Measurements from ENCODE around the gene PATJ.

Gene PATJ

DNA sequence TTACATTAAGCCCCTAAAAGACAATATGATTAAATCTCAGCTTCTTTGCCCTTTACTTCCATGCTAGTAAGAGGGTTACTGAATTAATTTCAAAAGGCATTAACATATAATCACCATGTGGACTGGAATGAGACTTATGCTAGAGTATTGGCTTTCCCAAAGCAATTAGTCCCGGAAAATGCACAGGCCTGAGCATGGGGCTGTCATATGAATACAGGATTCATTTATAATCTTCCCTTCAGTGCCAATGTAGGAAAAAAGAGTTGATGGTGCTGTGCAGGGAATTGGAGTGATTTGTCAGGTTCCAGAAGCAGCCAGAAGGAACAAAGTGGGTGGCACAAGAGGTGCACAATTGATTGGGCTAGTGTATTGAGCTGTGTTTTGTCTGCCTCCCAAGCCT, 253.4 kb downstream of the PATJ start:
- Histone ChIP-seq H3K27me3 (no peaks in the 10 kb centered on the region), H3K9me3 (no peaks in the 10 kb centered on the region), H3K36me3 (no peaks in the 10 kb centered on the region), H3K4me1 (ENCODE audit: control insufficient read depth in 1 of 2, insufficient read depth in 1 of 2, low read depth in 1 of 2, low read length in 1 of 2) (no peaks in the 10 kb centered on the region), H3K27ac (no peak overlapping the region), H3K4me3 (ENCODE audit: low read depth in 1 of 2, low read length in 1 of 2) (no peak overlapping the region)
- TF ChIP-seq, protein P1, sequence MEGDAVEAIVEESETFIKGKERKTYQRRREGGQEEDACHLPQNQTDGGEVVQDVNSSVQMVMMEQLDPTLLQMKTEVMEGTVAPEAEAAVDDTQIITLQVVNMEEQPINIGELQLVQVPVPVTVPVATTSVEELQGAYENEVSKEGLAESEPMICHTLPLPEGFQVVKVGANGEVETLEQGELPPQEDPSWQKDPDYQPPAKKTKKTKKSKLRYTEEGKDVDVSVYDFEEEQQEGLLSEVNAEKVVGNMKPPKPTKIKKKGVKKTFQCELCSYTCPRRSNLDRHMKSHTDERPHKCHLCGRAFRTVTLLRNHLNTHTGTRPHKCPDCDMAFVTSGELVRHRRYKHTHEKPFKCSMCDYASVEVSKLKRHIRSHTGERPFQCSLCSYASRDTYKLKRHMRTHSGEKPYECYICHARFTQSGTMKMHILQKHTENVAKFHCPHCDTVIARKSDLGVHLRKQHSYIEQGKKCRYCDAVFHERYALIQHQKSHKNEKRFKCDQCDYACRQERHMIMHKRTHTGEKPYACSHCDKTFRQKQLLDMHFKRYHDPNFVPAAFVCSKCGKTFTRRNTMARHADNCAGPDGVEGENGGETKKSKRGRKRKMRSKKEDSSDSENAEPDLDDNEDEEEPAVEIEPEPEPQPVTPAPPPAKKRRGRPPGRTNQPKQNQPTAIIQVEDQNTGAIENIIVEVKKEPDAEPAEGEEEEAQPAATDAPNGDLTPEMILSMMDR (IDR thresholded peaks at IDR 0.05) = no peak

DNA sequence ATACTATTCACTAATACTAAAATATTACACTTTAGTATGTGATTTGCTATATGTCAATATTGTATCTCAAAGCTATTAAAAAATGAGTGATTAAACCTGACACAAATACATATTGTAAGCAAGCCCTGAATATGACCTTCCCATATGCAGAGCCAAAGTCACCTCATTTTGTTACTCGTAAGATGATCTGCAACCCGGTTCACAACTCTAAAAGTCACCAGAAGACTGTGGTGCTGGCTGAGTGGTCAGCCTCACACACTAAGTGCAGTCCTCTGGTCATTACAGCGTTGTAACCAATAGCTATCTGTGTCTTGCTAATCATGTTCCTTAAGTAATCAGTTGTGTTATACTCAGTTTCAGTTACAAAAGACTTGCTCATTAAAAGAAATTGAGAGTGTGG, 254.8 kb downstream of the PATJ start:
- Histone ChIP-seq H3K27me3 (no peaks in the 10 kb centered on the region), H3K4me3 (ENCODE audit: low read depth in 1 of 2, low read length in 1 of 2) (no peak overlapping the region), H3K36me3 (no peaks in the 10 kb centered on the region), H3K27ac (no peak overlapping the region), H3K9me3 (no peaks in the 10 kb centered on the region), H3K4me1 (ENCODE audit: control insufficient read depth in 1 of 2, insufficient read depth in 1 of 2, low read depth in 1 of 2, low read length in 1 of 2) (no peaks in the 10 kb centered on the region)
- TF ChIP-seq, protein P1 (IDR thresholded peaks at IDR 0.05) = no peak

DNA sequence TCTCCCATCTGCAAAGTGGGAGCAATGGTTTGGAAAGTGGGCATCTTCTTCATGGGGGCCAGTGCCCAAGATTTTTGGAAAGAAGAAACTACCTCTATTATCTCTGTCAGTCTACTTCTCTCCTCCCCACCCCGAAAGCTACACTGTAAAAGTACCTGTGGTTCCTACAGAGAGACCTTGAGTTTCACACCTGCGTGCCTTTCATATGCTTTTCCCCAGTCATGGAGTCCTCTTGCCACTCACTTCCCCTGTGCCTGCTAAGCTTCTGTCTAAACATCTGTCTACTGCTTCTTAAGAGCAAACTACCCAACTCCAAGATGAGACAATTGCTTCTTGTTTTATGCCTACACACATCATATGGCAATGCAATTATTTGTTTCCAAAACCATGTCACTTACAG, 261.5 kb downstream of the PATJ start:
- H3K36me3 ChIP-seq = no peaks in the 10 kb centered on the region
- H3K9me3 ChIP-seq = no peaks in the 10 kb centered on the region
- no peak overlapping the region for H3K4me3 ChIP-seq (ENCODE audit: low read depth in 1 of 2, low read length in 1 of 2)
- no peak overlapping the region for H3K27ac ChIP-seq
- TF ChIP-seq, protein P1 (IDR thresholded peaks at IDR 0.05) = no peak
- no peaks in the 10 kb centered on the region for H3K27me3 ChIP-seq
- no peaks in the 10 kb centered on the region for H3K4me1 ChIP-seq (ENCODE audit: control insufficient read depth in 1 of 2, insufficient read depth in 1 of 2, low read depth in 1 of 2, low read length in 1 of 2)

DNA sequence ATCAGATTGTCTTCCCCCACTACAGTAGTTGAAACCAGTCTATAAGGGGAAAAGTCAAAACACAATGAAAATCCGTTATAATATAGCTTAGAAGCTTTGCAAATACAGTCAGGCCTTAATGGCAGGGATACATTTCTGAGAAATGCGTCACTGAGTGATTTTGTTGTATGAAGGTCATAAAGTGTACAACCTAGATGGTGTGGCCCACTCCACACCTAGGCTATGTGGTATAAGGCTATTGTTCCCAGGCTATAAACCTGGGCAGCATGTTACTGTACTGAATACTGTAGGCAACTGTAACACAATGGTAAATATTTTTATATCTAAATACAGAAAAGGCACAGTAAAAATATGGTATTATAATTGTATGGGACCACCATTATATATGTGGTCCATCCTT, 264.4 kb downstream of the PATJ start:
- Histone ChIP-seq H3K27me3 (no peaks in the 10 kb centered on the region), H3K36me3 (no peaks in the 10 kb centered on the region), H3K27ac (no peak overlapping the region), H3K4me1 (ENCODE audit: control insufficient read depth in 1 of 2, insufficient read depth in 1 of 2, low read depth in 1 of 2, low read length in 1 of 2) (no peaks in the 10 kb centered on the region), H3K4me3 (ENCODE audit: low read depth in 1 of 2, low read length in 1 of 2) (no peak overlapping the region), H3K9me3 (no peaks in the 10 kb centered on the region)
- TF ChIP-seq, protein P1 (IDR thresholded peaks at IDR 0.05) = no peak

- H3K36me3 ChIP-seq = no peaks in the 10 kb centered on the region
- H3K4me3 ChIP-seq (ENCODE audit: low read depth in 1 of 2, low read length in 1 of 2) = no peak overlapping the region
- H3K4me1 ChIP-seq (ENCODE audit: control insufficient read depth in 1 of 2, insufficient read depth in 1 of 2, low read depth in 1 of 2, low read length in 1 of 2) = no peaks in the 10 kb centered on the region
- no peaks in the 10 kb centered on the region for H3K9me3 ChIP-seq
- TF ChIP-seq, protein P1 (IDR thresholded peaks at IDR 0.05) = no peak
- no peak overlapping the region for H3K27ac ChIP-seq
- H3K27me3 ChIP-seq = no peaks in the 10 kb centered on the region
Observed at GRCh38 chr1:62011006-62011405, 268.7 kb downstream of the PATJ start.

DNA sequence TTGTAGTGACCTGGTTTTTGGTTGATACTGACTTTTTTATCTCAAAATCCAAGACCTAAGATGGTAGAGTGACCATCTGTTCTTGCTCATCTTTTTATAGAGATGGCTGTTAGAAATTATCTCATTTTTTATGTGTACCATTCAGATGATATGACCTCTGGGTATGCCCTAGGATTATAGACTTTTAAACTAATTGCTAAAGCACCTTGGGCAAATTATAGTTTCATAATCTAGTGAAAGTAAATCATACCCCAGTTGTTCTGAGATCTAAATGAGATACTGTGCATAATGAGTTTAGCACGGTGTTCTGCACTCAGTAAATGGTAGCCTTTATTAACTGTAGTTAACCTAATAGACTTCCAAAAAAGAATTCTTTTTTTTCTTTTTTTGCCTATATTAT, 269.8 kb downstream of the PATJ start:
- no peaks in the 10 kb centered on the region for H3K36me3 ChIP-seq
- TF ChIP-seq, protein P1 (IDR thresholded peaks at IDR 0.05) = no peak
- H3K4me3 ChIP-seq (ENCODE audit: low read depth in 1 of 2, low read length in 1 of 2) = no peak overlapping the region
- no peaks in the 10 kb centered on the region for H3K4me1 ChIP-seq (ENCODE audit: control insufficient read depth in 1 of 2, insufficient read depth in 1 of 2, low read depth in 1 of 2, low read length in 1 of 2)
- no peaks in the 10 kb centered on the region for H3K27me3 ChIP-seq
- H3K27ac ChIP-seq = no peak overlapping the region
- no peaks in the 10 kb centered on the region for H3K9me3 ChIP-seq

All from neutrophil (primary cell).